KMS-11 (cell line): Measurements from ENCODE around the gene PAN2.
"Not testable (repeated sequence)": the region's sequence is repeated elsewhere in the genome, so short reads cannot be mapped to it uniquely, and the experiment has no call there.

Experiments
- H2AFZ ChIP-seq: fragments of 200-600 bp; sonication (generic); 2 replicates; pipeline ENCODE4 v1.6.1; 2016; ENCODE audit warnings: antibody characterized with exemption, mixed run types, low read depth
- H3K27ac ChIP-seq: fragments of 200-600 bp; sonication (generic); 2 replicates; pipeline ENCODE4 v1.6.1; 2016; ENCODE audit warnings: mild to moderate bottlenecking, mixed run types
- H3K27me3 ChIP-seq: fragments of 200-600 bp; sonication (generic); 2 replicates; pipeline ENCODE4 v1.6.1; 2017; ENCODE audit warnings: mild to moderate bottlenecking, low read depth, mixed run types, moderate library complexity; ENCODE audit not compliant: insufficient read depth
- H3K36me3 ChIP-seq: fragments of 200-600 bp; sonication (generic); 2 replicates; pipeline ENCODE4 v1.6.1; 2017; ENCODE audit warnings: mild to moderate bottlenecking, mixed run types; ENCODE audit not compliant: insufficient read depth
- H3K4me1 ChIP-seq: fragments of 200-600 bp; sonication (generic); 2 replicates; pipeline ENCODE4 v1.6.1; 2016; ENCODE audit warnings: mild to moderate bottlenecking, low read depth, mixed run types; ENCODE audit not compliant: poor library complexity, severe bottlenecking
- H3K4me2 ChIP-seq: fragments of 200-600 bp; sonication (generic); 2 replicates; pipeline ENCODE4 v1.7.0; 2016; ENCODE audit warnings: mild to moderate bottlenecking, mixed run types
- H3K4me3 ChIP-seq: fragments of 200-600 bp; sonication (generic); IDR thresholded peaks from 2 replicates; pipeline ENCODE4 v1.6.1; 2017; ENCODE audit warnings: low read depth, low read length, mixed read lengths; ENCODE audit not compliant: insufficient read depth
- H3K79me2 ChIP-seq: fragments of 200-600 bp; sonication (generic); 2 replicates; pipeline ENCODE4 v1.6.1; 2016; ENCODE audit warnings: low read depth, mixed run types; ENCODE audit not compliant: insufficient read depth
- H3K9ac ChIP-seq: fragments of 200-600 bp; sonication (generic); 2 replicates; pipeline ENCODE4 v1.6.1; 2016; ENCODE audit warnings: mild to moderate bottlenecking, mixed run types
- H4K20me1 ChIP-seq: fragments of 200-600 bp; sonication (generic); 2 replicates; pipeline ENCODE4 v1.6.1; 2016; ENCODE audit warnings: mild to moderate bottlenecking, mixed run types; ENCODE audit not compliant: insufficient read depth
- TF ChIP-seq, protein P1 (sequence below): fragments of 200-600 bp; sonication (generic); conservative IDR thresholded peaks from 2 replicates; pipeline ENCODE4 v1.6.1; 2017; ENCODE audit warnings: low read depth, mild to moderate bottlenecking, antibody characterized with exemption, low read length, moderate library complexity, mixed read lengths

Gene PAN2

DNA sequence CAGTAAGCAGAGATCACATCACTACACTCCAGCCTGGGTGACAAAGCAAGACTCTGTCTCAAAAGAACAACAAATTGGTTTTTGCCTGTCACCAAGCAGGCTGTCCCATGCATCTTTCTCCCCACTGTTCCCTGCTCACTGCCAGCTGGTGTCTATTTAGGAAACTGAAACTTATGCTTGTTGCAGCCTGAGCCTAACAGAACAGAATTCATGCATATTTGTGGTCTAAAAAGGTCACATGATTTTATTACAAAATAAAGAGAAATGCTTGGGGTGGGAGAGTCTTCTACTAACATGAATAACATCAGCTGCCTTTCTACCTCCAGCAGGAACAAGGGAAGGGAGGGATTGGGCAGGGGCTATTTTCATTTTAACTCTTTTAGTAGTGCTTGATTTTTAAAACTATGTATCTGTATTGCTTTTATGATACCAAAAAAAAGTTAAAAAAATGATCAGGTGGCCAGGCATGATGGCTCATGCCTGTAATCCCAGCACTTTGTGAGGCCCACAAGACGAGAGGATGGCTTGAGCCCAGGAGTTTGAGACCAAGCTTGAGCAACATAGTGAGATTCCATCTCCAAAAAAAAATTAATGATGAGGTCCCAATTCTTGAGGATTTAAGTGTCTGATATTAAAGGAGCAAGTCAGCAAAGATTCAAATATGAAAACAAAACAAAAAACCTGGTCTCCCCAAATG, 25.2 kb upstream of the PAN2 start:
- H3K27ac ChIP-seq = peak overlapping the region; percentile 64
- H3K4me3 ChIP-seq = no peak overlapping the region
- no peaks in the 10 kb centered on the region for H3K27me3 ChIP-seq
- H3K36me3 ChIP-seq = no peaks in the 10 kb centered on the region; the same call in 1 of the 2 replicates
- peaks cover 36% of the 10 kb centered on the region for H3K4me1 ChIP-seq
- peak overlapping the region; percentile 3; the same call in 1 of the 2 replicates for H2AFZ ChIP-seq
- peaks cover 18% of the 10 kb centered on the region for H3K79me2 ChIP-seq
- peak overlapping the region; percentile 61 for H3K4me2 ChIP-seq
- peak overlapping the region; percentile 17; the same call in 1 of the 2 replicates for H3K9ac ChIP-seq
- H4K20me1 ChIP-seq = no peaks in the 10 kb centered on the region
- TF ChIP-seq, protein P1, sequence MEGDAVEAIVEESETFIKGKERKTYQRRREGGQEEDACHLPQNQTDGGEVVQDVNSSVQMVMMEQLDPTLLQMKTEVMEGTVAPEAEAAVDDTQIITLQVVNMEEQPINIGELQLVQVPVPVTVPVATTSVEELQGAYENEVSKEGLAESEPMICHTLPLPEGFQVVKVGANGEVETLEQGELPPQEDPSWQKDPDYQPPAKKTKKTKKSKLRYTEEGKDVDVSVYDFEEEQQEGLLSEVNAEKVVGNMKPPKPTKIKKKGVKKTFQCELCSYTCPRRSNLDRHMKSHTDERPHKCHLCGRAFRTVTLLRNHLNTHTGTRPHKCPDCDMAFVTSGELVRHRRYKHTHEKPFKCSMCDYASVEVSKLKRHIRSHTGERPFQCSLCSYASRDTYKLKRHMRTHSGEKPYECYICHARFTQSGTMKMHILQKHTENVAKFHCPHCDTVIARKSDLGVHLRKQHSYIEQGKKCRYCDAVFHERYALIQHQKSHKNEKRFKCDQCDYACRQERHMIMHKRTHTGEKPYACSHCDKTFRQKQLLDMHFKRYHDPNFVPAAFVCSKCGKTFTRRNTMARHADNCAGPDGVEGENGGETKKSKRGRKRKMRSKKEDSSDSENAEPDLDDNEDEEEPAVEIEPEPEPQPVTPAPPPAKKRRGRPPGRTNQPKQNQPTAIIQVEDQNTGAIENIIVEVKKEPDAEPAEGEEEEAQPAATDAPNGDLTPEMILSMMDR = peak; percentile 11; the same call in 1 of the 2 replicates

DNA sequence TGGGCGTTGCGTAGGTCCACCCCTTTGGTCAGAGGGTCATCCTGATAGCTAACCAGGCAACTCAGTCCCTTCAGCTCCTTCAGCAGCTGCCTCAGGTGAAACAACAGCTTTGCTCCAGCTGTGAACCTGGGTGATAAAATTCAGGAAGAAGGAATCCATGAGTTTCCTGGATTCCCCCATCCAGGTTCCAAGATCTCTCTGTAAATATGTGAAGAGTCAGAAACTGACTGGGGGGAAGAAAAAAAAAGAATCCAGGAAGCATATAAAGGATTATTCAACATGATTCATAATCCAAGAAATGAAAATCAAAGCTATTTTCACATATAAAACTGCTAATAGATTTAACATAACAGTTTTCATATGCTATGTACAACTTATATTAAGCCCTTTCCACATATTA, 17.5 kb upstream of the PAN2 start:
- Histone ChIP-seq H3K4me3 (no peak overlapping the region), H2AFZ (no peak overlapping the region), H3K36me3 (peaks cover 22% of the 10 kb centered on the region; the same call in 1 of the 2 replicates), H3K9ac (no peak overlapping the region), H3K4me1 (peaks cover under 1% of the 10 kb centered on the region), H3K4me2 (no peak overlapping the region), H3K27me3 (no peaks in the 10 kb centered on the region), H4K20me1 (no peaks in the 10 kb centered on the region), H3K79me2 (no peaks in the 10 kb centered on the region), H3K27ac (no peak overlapping the region)
- TF ChIP-seq, protein P1 = no peak

DNA sequence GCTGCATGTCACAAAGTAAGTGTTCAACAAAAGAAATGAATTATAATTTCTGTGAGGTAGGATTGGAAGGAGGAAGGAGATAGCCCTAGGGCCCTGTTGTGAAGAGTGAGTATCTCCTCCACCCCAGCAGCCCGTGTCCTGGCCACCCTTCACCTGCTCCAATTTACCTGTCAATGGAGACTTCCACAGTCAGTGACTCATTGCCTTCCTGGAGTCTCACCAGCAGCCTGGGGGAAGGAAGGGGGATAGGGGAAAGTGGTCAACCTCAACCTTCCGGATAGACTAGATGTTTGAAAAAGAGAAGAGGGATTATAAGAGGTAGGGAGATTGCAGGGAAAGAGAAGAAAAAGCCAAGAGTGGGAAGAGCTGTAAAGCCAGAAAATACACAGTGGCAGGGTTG, 16.9 kb upstream of the PAN2 start:
- Histone ChIP-seq H3K79me2 (no peaks in the 10 kb centered on the region), H4K20me1 (no peaks in the 10 kb centered on the region), H3K9ac (no peak overlapping the region), H3K4me3 (no peak overlapping the region), H2AFZ (no peak overlapping the region), H3K36me3 (peaks cover 22% of the 10 kb centered on the region; the same call in 1 of the 2 replicates), H3K27ac (no peak overlapping the region), H3K4me2 (no peak overlapping the region), H3K4me1 (no peaks in the 10 kb centered on the region), H3K27me3 (no peaks in the 10 kb centered on the region)
- TF ChIP-seq, protein P1 = no peak

DNA sequence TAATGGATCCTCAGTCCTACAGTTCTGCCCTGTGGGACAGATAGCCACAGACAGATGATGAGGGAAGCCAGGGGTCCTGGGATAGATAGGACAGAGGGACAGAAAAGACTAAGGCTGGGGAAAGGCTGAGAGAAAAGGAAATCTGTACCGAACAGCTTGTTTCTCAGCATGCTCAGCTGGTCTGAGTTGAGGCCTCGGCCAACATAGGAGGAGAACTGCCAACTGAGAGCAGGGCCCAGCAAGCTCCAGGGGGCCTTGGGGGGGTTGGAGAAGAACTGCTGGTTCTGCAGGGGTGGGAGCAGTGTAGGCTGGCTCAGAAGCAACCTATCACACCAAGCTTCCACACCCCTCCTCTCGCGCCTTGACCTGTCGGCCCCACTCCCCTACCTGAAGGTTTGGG, 15.0 kb upstream of the PAN2 start:
- peaks cover 22% of the 10 kb centered on the region; the same call in 1 of the 2 replicates for H3K36me3 ChIP-seq
- TF ChIP-seq, protein P1 = no peak

DNA sequence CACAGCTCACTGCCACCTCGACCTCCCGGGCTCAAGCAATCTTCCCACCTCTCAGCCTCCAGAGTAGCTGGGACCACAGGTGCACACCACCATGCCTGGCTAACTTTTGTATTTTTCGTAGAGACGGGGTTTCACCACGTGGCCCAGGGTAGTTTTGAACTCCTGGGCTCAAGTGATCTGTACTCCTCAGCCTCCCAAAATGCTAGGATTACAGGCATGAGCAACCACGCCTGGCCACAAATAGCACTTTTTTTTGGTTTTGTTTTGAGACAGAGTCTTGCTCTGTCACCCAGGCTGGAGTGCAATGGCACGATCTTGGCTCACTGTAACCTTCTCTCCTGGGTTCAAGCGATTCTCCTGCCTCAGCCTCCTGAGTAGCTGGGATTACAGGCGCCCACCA, 13.5 kb upstream of the PAN2 start:
- H3K4me1 ChIP-seq, H3K27me3 ChIP-seq, H3K27ac ChIP-seq, H3K79me2 ChIP-seq, H3K9ac ChIP-seq, H2AFZ ChIP-seq, H4K20me1 ChIP-seq, H3K4me2 ChIP-seq, H3K4me3 ChIP-seq: not testable (repeated sequence)
- peaks cover 22% of the 10 kb centered on the region; the same call in 1 of the 2 replicates for H3K36me3 ChIP-seq

More for the DNA sequence above, 15.0 kb upstream of the PAN2 start:
- H3K4me1 ChIP-seq = no peaks in the 10 kb centered on the region
- no peak overlapping the region for H3K4me3 ChIP-seq
- H2AFZ ChIP-seq = no peak overlapping the region
- H4K20me1 ChIP-seq = no peaks in the 10 kb centered on the region
- no peak overlapping the region for H3K9ac ChIP-seq
- H3K79me2 ChIP-seq = no peaks in the 10 kb centered on the region
- no peak overlapping the region for H3K27ac ChIP-seq
- H3K27me3 ChIP-seq = no peaks in the 10 kb centered on the region
- no peak overlapping the region for H3K4me2 ChIP-seq
